ACHN (cell line): ENCODE data around the gene SEC23B.

Experiments
- DNase-seq: peaks from one replicate; pipeline ENCODE4 v3.0.0-alpha.2; 2015
- in situ Hi-C: cut with HindIII; loops from 2 replicates; pipeline ENCODE4 v1.10.0; 2017; ENCODE audit warnings: low sequenced_read_pairs, low pct_ligation_motif_present, low pct_unique_long_range_greater_than_20kb

The SEC23B gene

GRCh38 chr20:18571009-18571408, 63.3 kb downstream of the SEC23B start:
- in situ Hi-C loops, result no loop called here
- no peak for DNase-seq

- no peak for DNase-seq
Observed at GRCh38 chr20:18571578-18571977, 63.8 kb downstream of the SEC23B start.

GRCh38 chr20:18577942-18578341, 70.2 kb downstream of the SEC23B start:
- in situ Hi-C loops, result no loop called here
- no peak for DNase-seq

More at GRCh38 chr20:18571578-18571977, 63.8 kb downstream of the SEC23B start:
- in situ Hi-C loops, result no loop called here

- in situ Hi-C loops, result no loop called here
Observed at GRCh38 chr20:18578581-18578980, 70.8 kb downstream of the SEC23B start.

GRCh38 chr20:18580012-18580411, 72.3 kb downstream of the SEC23B start:
- in situ Hi-C loops, result no loop called here
- DNase-seq, result no peak

More at GRCh38 chr20:18578581-18578980, 70.8 kb downstream of the SEC23B start:
- DNase-seq, result no peak

GRCh38 chr20:18585134-18585533, 77.4 kb downstream of the SEC23B start:
- in situ Hi-C loops, result no loop called here
- DNase-seq, result peak; percentile 95

- in situ Hi-C loops, result no loop called here
Observed at GRCh38 chr20:18587665-18588573, 80.2 kb downstream of the SEC23B start, which contains the start of gene DTD1. DTD1 (plus strand) TSS chr20:18588054; CDS start chr20:18588073, 19 bp downstream.

GRCh38 chr20:18588574-18588933, 80.8 kb downstream of the SEC23B start:
- in situ Hi-C loops, result no loop called here
- DNase-seq, result no peak

More at GRCh38 chr20:18587665-18588573, 80.2 kb downstream of the SEC23B start, which contains the start of gene DTD1:
- peak; percentile 90 for DNase-seq

GRCh38 chr20:18589941-18590674, 82.4 kb downstream of the SEC23B start:
- in situ Hi-C loops, result no loop called here
- no peak for DNase-seq

- in situ Hi-C loops, result no loop called here
- no peak for DNase-seq
Observed at GRCh38 chr20:18596270-18596669, 88.5 kb downstream of the SEC23B start.

- in situ Hi-C loops, result no loop called here
- DNase-seq, result no peak
Observed at GRCh38 chr20:18609741-18610140, 102.0 kb downstream of the SEC23B start.
